GM10847 (cell line): ENCODE results near the gene FARS2.

ENCODE experiments used
- POLR2A ChIP-seq: IDR thresholded peaks from 2 replicates; pipeline ENCODE4 v1.6.1; 2011; ENCODE audit not compliant: insufficient read length; ENCODE audit errors: extremely low read depth

The FARS2 gene

DNA sequence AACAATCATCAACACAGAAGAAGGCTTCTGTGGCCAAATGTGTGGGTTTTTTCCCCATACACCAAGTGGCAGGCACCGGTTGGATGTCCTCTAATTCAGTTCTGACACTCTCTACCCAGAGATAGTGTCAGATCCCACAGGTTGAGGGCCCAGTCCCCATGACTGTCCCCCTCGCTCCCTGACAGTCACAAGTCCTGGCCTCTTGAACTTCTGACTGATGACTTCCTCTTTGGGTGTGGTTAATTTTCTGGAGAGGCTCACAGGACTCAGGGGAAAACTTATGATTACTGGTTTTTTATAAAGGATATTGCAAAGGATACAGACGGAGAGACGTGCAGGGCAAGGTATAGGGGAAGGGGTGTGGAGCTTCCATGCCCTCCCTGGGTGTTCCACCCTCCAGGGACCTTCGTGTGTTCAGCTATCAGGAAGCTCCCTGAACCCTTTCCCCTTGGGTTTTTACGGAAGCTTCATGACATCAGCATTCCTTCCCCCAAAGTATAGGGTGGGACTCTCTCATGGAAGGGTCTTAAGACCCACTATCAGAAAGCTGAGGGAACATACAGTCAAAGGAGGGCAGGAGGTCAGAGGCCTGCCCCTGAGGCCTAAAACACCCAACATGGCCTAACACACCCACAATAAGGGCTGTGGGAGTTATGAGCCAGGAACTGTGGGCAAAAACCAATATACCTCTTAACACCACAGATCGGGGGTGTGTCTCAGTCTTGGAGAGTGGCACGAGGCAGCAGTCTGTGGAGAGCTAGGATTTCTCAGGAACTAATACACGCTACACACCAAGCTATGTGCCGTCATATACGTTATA lies 33.3 kb downstream of the FARS2 start:
- no peak for TF ChIP-seq POLR2A

DNA sequence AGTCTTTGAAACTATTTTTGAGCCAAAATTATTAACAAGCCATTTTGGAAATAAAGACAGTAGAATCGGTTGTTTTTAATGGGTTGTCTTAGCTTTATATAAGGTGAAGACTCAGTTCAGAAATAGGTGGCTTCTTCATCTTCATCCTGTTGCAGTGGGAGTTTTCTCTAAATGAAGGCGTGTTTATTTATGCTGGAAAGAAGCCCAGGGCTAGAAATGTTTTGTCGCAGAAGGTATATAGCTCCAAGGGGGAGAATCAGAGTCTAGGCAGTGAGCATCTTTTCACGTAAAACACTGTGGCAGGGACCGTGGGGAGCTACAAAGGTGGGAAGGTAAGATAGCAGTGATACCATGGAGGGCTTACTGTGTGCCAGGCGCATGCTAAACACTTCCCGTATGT lies 34.3 kb downstream of the FARS2 start:
- TF ChIP-seq POLR2A = no peak

DNA sequence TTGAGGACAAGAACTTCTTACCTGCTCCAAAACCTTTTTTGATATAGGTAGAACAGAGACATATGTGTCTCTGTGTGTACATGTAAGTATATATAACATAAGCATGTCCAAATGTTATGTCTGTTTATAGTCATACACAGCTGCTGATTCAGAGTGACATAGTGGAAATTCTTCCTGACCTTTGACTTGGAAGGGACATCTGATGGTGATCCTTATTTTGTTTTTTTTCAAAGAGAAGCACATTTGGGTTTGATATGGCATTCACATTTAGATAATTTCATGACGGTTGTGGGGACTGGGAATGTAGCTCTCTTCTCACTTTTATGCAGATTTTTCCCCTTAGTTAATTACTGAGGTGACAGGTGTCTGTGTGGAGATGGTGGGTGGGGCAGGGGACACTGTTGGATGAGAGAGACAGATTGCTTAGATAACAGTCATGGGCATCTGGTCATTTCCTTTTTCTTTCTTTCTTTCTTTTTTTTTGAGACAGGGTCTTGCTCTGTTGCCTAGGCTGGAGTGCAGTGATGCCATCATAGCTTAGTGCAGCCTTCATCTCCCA lies 39.0 kb downstream of the FARS2 start:
- no peak for TF ChIP-seq POLR2A

DNA sequence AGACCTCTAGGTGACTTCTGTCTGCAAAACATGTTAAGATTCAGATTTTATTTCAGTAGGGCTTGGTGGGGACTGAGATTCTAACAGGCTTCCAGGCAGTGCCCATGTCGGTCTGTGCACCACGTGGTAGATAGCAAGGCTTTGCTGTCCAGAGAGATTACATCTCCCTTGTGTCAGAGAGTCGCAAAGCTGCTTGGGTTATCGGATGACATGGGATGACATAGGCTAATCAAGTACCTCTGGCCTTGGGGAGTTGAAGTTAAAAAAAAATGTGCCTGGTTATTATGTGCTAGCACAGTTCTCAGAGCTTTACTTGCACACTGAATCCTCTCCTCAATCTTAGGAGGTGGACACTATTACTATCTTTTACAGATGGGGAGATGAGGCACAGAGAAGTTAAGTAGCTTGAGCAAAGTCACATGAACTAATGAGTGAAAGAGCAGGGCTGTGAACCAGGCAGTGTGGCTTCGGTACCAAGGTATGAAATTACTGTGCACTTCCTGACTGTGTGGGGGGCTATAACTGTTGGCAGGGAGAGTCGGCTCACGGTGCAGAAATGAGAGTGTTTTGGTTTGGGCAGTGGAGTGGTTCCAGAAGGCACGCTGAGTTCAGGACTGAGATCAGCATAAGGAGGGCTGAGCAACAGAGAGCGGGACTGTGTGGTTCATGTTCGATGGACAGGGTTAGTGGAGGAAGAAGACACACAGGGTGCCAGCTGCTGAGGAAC lies 41.1 kb downstream of the FARS2 start:
- TF ChIP-seq POLR2A = no peak

DNA sequence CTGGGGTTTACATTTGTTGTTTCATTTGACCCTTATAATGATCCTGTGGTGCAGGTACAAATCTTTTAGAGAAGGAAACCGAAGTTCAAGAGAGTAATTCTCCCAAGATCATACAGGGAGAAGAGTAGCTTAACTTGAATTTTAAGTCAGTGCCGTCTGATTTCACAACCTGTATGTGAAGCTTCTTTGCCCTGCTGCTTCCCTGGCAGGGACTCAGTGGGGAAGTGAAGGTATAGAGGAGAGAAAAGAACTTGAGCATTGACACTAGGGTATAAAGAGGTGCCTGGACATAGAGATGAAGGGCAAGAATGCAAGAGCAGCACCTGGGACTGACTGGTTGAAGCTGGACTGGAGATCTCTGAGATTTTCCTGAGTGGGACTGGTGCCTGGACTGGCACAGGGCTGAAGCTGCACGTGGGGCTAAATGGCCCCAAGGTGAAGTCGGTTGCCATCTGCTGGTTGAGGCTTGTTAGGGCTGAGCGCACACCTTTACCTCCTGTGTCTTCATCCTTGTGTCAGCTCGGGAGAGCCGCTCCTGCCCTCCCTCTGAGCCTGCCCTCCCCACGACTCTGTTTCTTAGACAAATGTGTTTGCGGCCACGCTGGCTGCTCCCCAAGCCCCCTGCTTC lies 41.8 kb downstream of the FARS2 start:
- no peak for TF ChIP-seq POLR2A

- TF ChIP-seq POLR2A = no peak
Observed at GRCh38 chr6:5303682-5304081, 42.4 kb downstream of the FARS2 start.

- no peak for TF ChIP-seq POLR2A
Observed at GRCh38 chr6:5305968-5306626, 44.8 kb downstream of the FARS2 start.

DNA sequence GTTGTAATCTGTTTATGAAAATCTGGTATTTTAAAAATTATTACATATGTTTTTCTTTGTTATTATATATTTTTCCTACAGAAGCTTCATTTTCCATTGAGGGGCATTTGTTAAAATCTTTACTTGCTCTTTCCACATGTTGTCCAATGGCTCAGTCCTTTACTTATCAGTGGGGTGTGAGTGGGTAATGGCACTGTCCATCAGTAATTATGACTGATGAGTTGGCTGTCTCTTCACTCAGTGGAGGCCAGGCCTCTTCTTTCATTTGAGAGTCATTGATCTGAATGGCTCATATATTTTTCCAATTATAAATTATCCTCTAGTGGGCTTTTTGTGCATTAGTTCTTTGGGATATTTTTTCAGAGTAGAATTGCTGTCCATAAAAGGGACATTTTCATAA lies 45.7 kb downstream of the FARS2 start:
- TF ChIP-seq POLR2A = no peak

GRCh38 chr6:5308066-5308465 lies 46.8 kb downstream of the FARS2 start:
- no peak for TF ChIP-seq POLR2A

- no peak for TF ChIP-seq POLR2A
Observed at GRCh38 chr6:5314191-5314865, 53.0 kb downstream of the FARS2 start.

DNA sequence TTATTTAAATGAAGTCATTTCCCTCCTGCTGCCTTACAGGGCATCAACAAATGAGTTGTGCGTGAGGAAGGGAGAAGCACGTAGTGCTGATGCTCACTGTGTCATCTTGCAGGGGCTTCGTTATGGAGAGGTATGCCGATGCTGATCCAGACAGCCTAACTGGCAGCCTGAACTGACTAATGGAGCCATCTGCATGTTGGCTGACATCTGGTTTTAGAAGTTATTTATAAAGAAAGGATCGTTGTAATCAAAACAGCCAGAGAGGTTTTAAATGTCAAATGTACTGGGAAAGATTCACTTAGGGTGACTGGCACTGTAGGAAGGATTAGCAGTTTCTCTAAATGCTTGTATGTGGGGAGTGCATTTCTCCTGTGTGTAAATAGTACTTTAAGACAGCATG lies 54.6 kb downstream of the FARS2 start:
- TF ChIP-seq POLR2A = no peak

DNA sequence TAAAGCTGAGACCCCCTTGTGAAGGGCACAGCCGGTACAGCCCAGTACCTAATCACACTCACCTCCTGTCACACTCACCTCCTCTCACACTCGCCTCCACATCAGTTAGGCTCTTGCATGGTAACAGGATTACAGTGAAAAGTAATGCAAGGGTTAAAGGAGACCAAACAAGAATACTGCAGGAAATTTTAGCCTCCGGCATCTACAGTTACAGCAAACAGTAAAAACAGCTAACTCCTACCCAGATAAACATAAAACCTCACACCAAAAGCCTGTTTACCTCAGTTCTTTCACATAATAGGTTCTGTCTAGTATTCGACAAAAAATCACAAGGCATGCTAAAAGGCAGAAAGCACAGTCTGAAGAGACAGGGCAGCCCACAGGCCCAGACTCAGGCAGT lies 55.6 kb downstream of the FARS2 start:
- TF ChIP-seq POLR2A = no peak

GRCh38 chr6:5318617-5319272 lies 57.4 kb downstream of the FARS2 start:
- no peak for TF ChIP-seq POLR2A

- TF ChIP-seq POLR2A = no peak
Observed at GRCh38 chr6:5323979-5324378, 62.7 kb downstream of the FARS2 start.
